MM.1S (cell line): ENCODE measurements around the gene NFATC2.

Source experiments
- DNase-seq: peaks from one replicate; pipeline ENCODE4 v3.0.0-alpha.2; 2015
- H2AFZ ChIP-seq: fragments of 300-600 bp; sonication (generic); 2 replicates; pipeline ENCODE4 v1.6.0; 2016; ENCODE audit warnings: antibody characterized with exemption, low read length
- H3F3A ChIP-seq: fragments of 300-600 bp; sonication (generic); 2 replicates; pipeline ENCODE4 v1.6.1; 2016; ENCODE audit warnings: mild to moderate bottlenecking, antibody characterized with exemption, low read length, moderate library complexity, mixed read lengths; ENCODE audit not compliant: insufficient read depth
- H3K27ac ChIP-seq: fragments of 300-600 bp; sonication (generic); 2 replicates; pipeline ENCODE4 v1.5.1; 2016; ENCODE audit warnings: mild to moderate bottlenecking, low read length
- H3K27me3 ChIP-seq: fragments of 300-600 bp; sonication (generic); replicated peaks from 2 replicates; pipeline ENCODE4 v1.6.0; 2016; ENCODE audit warnings: low read length; ENCODE audit not compliant: insufficient read depth
- H3K36me3 ChIP-seq: fragments of 300-600 bp; sonication (generic); replicated peaks from 2 replicates; pipeline ENCODE4 v1.6.1; 2016; ENCODE audit warnings: mild to moderate bottlenecking, low read length, mixed read lengths; ENCODE audit not compliant: insufficient read depth
- H3K4me1 ChIP-seq: fragments of 300-600 bp; sonication (generic); 2 replicates; pipeline ENCODE4 v1.6.1; 2016; ENCODE audit warnings: low read length, mixed read lengths
- H3K4me2 ChIP-seq: fragments of 300-600 bp; sonication (generic); 2 replicates; pipeline ENCODE4 v1.6.0; 2016; ENCODE audit warnings: low read depth, low read length
- H3K4me3 ChIP-seq: fragments of 300-600 bp; sonication (generic); 2 replicates; pipeline ENCODE4 v1.5.1; 2016; ENCODE audit warnings: low read length, mixed read lengths
- H3K79me2 ChIP-seq: fragments of 300-600 bp; sonication (generic); 2 replicates; pipeline ENCODE4 v1.6.1; 2016; ENCODE audit warnings: mixed run types, low read length, mixed read lengths
- H3K9ac ChIP-seq: fragments of 300-600 bp; sonication (generic); 2 replicates; pipeline ENCODE4 v1.6.1; 2016; ENCODE audit warnings: low read length, mixed read lengths
- H3K9me2 ChIP-seq: fragments of 300-600 bp; sonication (generic); replicated peaks from 2 replicates; pipeline ENCODE4 v1.6.1; 2016; ENCODE audit warnings: mild to moderate bottlenecking, low read length, mixed read lengths; ENCODE audit not compliant: insufficient read depth
- H3K9me3 ChIP-seq: fragments of 300-600 bp; sonication (generic); replicated peaks from 2 replicates; pipeline ENCODE4 v1.6.1; 2016; ENCODE audit warnings: mild to moderate bottlenecking, low read length, mixed read lengths; ENCODE audit not compliant: insufficient read depth
- H4K20me1 ChIP-seq: fragments of 300-600 bp; sonication (generic); 2 replicates; pipeline ENCODE4 v1.6.1; 2016; ENCODE audit warnings: mild to moderate bottlenecking, low read length, moderate library complexity, mixed read lengths; ENCODE audit not compliant: insufficient read depth
- EZH2 ChIP-seq: fragments of 300-600 bp; sonication (generic); optimal IDR thresholded peaks from 2 replicates; pipeline ENCODE3; 2017; ENCODE audit warnings: low read depth, mild to moderate bottlenecking, antibody characterized with exemption, low read length, mixed read lengths
- EZH2phosphoT487 ChIP-seq: fragments of 300-600 bp; sonication (generic); IDR thresholded peaks from 2 replicates; pipeline ENCODE4 v1.6.1; 2018; ENCODE audit warnings: antibody characterized with exemption, low read length
- TF ChIP-seq, protein P1 (sequence below): fragments of 300-600 bp; sonication (generic); IDR thresholded peaks from 2 replicates; pipeline ENCODE4 v1.5.1; 2016; ENCODE audit warnings: antibody characterized with exemption, low read length, mixed read lengths

NFATC2 gene

DNA sequence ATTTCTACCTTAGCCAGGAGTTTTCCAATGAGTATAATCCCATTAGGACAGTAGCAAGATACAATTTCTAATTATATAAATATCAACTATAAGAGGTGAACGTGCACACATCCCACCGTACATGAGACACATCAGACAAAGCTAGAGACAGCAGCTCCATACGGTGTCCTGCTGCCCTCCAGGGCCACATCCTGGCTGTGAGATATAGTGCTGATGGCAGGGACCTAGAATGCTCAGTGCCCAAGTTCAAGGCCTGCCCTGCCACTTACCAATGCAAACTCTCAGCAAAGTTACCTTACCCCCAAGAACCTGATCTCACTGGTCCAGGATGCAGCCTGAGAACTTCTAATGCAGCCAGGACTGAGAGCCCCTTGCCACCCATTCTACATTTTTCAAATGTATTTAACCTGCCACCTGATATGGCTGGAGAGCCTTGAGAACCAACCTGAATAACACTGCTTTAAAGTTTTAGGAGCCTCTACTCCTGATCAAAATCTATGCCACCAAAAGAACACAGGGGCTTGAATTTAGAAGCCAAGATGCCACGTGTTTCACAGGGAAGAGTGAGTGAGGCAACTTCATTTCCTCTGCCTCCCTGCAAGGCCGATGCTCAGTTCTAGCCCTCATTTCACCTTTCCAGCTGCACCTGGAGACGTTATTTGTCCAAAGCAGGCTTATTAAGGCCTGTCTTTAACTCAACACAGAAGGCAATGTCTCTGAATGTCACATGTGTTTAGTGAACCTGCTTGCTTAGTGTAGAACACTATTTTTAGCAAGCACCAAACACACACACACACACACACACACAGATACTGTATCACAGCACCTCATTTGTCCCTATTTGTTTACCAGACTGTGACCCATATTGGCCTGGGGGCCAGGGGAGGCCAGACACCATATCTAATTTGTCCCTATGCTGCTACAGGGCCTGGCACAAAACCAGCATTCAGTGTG lies 6.1 kb downstream of the NFATC2 start:
- Histone ChIP-seq H3K9me2 (no peaks in the 10 kb centered on the region), H3K4me3 (no peak overlapping the region), H3K36me3 (no peaks in the 10 kb centered on the region), H2AFZ (no peak overlapping the region), H3F3A (peaks cover 10% of the 10 kb centered on the region), H3K27ac (no peak overlapping the region), H3K9ac (no peak overlapping the region), H3K79me2 (peaks cover 97% of the 10 kb centered on the region), H4K20me1 (peaks cover 6% of the 10 kb centered on the region; the same call in 1 of the 2 replicates), H3K4me1 (peaks cover 11% of the 10 kb centered on the region; the same call in 1 of the 2 replicates), H3K9me3 (no peaks in the 10 kb centered on the region), H3K27me3 (no peaks in the 10 kb centered on the region), H3K4me2 (no peak overlapping the region)
- TF ChIP-seq, protein P1, sequence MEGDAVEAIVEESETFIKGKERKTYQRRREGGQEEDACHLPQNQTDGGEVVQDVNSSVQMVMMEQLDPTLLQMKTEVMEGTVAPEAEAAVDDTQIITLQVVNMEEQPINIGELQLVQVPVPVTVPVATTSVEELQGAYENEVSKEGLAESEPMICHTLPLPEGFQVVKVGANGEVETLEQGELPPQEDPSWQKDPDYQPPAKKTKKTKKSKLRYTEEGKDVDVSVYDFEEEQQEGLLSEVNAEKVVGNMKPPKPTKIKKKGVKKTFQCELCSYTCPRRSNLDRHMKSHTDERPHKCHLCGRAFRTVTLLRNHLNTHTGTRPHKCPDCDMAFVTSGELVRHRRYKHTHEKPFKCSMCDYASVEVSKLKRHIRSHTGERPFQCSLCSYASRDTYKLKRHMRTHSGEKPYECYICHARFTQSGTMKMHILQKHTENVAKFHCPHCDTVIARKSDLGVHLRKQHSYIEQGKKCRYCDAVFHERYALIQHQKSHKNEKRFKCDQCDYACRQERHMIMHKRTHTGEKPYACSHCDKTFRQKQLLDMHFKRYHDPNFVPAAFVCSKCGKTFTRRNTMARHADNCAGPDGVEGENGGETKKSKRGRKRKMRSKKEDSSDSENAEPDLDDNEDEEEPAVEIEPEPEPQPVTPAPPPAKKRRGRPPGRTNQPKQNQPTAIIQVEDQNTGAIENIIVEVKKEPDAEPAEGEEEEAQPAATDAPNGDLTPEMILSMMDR = no peak
- no peak for TF ChIP-seq EZH2phosphoT487
- TF ChIP-seq EZH2 = no peak
- DNase-seq = no peak

DNA sequence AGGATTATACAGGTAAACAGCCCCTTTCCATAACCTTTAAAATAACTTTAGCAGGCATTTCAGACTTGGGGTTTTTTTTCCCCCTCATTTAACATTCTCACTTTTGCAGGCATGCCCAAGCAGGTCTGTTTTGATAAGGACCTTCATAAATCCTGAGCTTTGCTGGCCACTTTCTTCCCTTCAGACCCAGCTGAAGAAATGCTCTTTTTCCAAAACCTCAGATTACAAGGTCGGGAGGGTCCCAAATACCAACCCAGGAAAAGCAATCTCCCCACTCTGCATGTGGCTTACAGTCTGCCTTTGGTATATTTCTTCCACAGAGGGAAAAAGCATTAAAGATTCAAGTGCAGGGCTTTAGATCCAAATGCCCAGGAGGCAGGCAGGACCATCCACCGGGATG lies 6.8 kb downstream of the NFATC2 start:
- peaks cover 6% of the 10 kb centered on the region; the same call in 1 of the 2 replicates for H4K20me1 ChIP-seq
- H3K9me3 ChIP-seq = no peaks in the 10 kb centered on the region
- H3K4me1 ChIP-seq = peaks cover 7% of the 10 kb centered on the region; the same call in 1 of the 2 replicates
- H3K4me2 ChIP-seq = no peak overlapping the region
- no peak overlapping the region for H3K4me3 ChIP-seq
- no peak overlapping the region for H2AFZ ChIP-seq
- peaks cover 3% of the 10 kb centered on the region for H3F3A ChIP-seq
- peaks cover 100% of the 10 kb centered on the region for H3K79me2 ChIP-seq
- no peak overlapping the region for H3K9ac ChIP-seq
- TF ChIP-seq EZH2 = no peak
- TF ChIP-seq, protein P1 = no peak
- TF ChIP-seq EZH2phosphoT487 = no peak
- no peak overlapping the region for H3K27ac ChIP-seq
- no peaks in the 10 kb centered on the region for H3K27me3 ChIP-seq
- H3K9me2 ChIP-seq = no peaks in the 10 kb centered on the region
- H3K36me3 ChIP-seq = no peaks in the 10 kb centered on the region
- no peak for DNase-seq

DNA sequence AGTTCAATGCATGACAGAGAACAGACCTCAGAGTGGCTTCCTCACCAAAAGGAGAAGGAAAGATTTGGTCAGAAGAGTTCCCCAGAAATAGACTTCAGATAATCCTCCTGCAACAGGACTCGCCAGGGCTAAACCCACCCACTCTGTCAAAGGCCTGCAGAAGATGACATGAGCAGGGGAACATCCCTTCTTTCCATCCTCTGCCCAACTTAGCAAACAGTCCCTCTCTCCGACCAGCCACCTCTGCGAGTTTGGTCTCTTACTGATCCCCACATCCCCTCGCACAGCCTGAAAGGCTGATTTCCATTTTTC lies 7.5 kb downstream of the NFATC2 start:
- H3K27ac ChIP-seq = no peak overlapping the region
- no peak overlapping the region for H2AFZ ChIP-seq
- peaks cover 6% of the 10 kb centered on the region; the same call in 1 of the 2 replicates for H4K20me1 ChIP-seq
- no peaks in the 10 kb centered on the region for H3F3A ChIP-seq
- no peaks in the 10 kb centered on the region for H3K9me3 ChIP-seq
- H3K4me1 ChIP-seq = peaks cover under 1% of the 10 kb centered on the region; the same call in 1 of the 2 replicates
- H3K27me3 ChIP-seq = no peaks in the 10 kb centered on the region
- H3K36me3 ChIP-seq = no peaks in the 10 kb centered on the region
- H3K79me2 ChIP-seq = peaks cover 99% of the 10 kb centered on the region
- TF ChIP-seq EZH2 (no peak), EZH2phosphoT487 (no peak)
- TF ChIP-seq, protein P1 = no peak
- no peak overlapping the region for H3K4me2 ChIP-seq
- H3K9ac ChIP-seq = no peak overlapping the region
- H3K4me3 ChIP-seq = no peak overlapping the region
- no peaks in the 10 kb centered on the region for H3K9me2 ChIP-seq
- DNase-seq = no peak
